GM23338 (cell line): ENCODE measurements around the gene RIBC2. TPM values are rescaled to one million over a fixed set of nuclear protein-coding genes. Genes with fewer than 3 reads are reported as not detected.

ENCODE experiments used
- ATAC-seq: fragments of 200-7000 bp; cut with Tn5 transposase; 3 replicates; pipeline ENCODE4 v1.9.1; 2020
- DNase-seq: peaks from one replicate; pipeline ENCODE4 v3.0.0-alpha.2; 2015; ENCODE audit warnings: low spot score
- H2AFZ ChIP-seq: fragments of 200-600 bp; sonication (generic); 2 replicates; pipeline ENCODE4 v1.8.0; 2016; ENCODE audit warnings: antibody characterized with exemption, mild to moderate bottlenecking, moderate library complexity
- H3F3A ChIP-seq: fragments of 200-600 bp; sonication (generic); replicated peaks from 2 replicates; pipeline ENCODE4 v1.8.0; 2017; ENCODE audit warnings: antibody characterized with exemption, mixed run types, low read depth
- H3K27ac ChIP-seq: fragments of 200-600 bp; sonication (generic); 2 replicates; pipeline ENCODE4 v1.6.1; 2016; ENCODE audit warnings: low read depth
- H3K27me3 ChIP-seq: fragments of 200-600 bp; sonication (generic); 2 replicates; pipeline ENCODE4 v1.8.0; 2016; ENCODE audit warnings: mild to moderate bottlenecking, mixed run types, moderate library complexity; ENCODE audit not compliant: insufficient read depth
- H3K36me3 ChIP-seq: fragments of 200-600 bp; sonication (generic); 2 replicates; pipeline ENCODE4 v1.8.0; 2016; ENCODE audit warnings: mild to moderate bottlenecking; ENCODE audit not compliant: insufficient read depth
- H3K4me1 ChIP-seq: fragments of 200-600 bp; sonication (generic); 2 replicates; pipeline ENCODE4 v1.8.0; 2016; ENCODE audit warnings: mild to moderate bottlenecking, moderate library complexity; ENCODE audit not compliant: insufficient read depth
- H3K4me2 ChIP-seq: fragments of 200-600 bp; sonication (generic); 2 replicates; pipeline ENCODE4 v1.7.1; 2017; ENCODE audit warnings: mixed run types
- H3K4me3 ChIP-seq: fragments of 200-600 bp; sonication (generic); 2 replicates; pipeline ENCODE4 v1.6.1; 2016; ENCODE audit warnings: mixed run types
- H3K79me2 ChIP-seq: fragments of 200-600 bp; sonication (generic); replicated peaks from 2 replicates; pipeline ENCODE4 v1.8.0; 2017; ENCODE audit warnings: mild to moderate bottlenecking; ENCODE audit not compliant: insufficient read depth
- H3K9me2 ChIP-seq: fragments of 200-600 bp; sonication (generic); 2 replicates; pipeline ENCODE4 v1.8.0; 2017; ENCODE audit not compliant: insufficient read depth
- H4K20me1 ChIP-seq: fragments of 200-600 bp; sonication (generic); replicated peaks from 2 replicates; pipeline ENCODE4 v1.8.0; 2017; ENCODE audit warnings: mild to moderate bottlenecking; ENCODE audit not compliant: insufficient read depth
- H3K27ac Mint-ChIP-seq: 2 replicates; pipeline ENCODE4 v1.8.0; 2020; ENCODE audit warnings: inconsistent platforms, mild to moderate bottlenecking, moderate library complexity, mixed read lengths
- H3K27me3 Mint-ChIP-seq: 3 replicates; pipeline ENCODE4 v1.8.0; 2022; ENCODE audit warnings: low read depth, mild to moderate bottlenecking, moderate library complexity, mixed read lengths, inconsistent platforms; ENCODE audit not compliant: insufficient read depth, poor library complexity
- H3K36me3 Mint-ChIP-seq: 3 replicates; pipeline ENCODE4 v1.8.0; 2021; ENCODE audit warnings: low read depth, mild to moderate bottlenecking, inconsistent platforms, moderate library complexity, mixed read lengths
- H3K4me1 Mint-ChIP-seq: 3 replicates; pipeline ENCODE4 v1.8.0; 2020; ENCODE audit warnings: mild to moderate bottlenecking, inconsistent platforms, mixed read lengths
- H3K4me3 Mint-ChIP-seq: 3 replicates; pipeline ENCODE4 v1.8.0; 2021; ENCODE audit warnings: moderate library complexity, mild to moderate bottlenecking, inconsistent platforms, mixed read lengths
- H3K9me3 Mint-ChIP-seq: 3 replicates; pipeline ENCODE4 v1.8.0; 2020; ENCODE audit warnings: moderate library complexity, mild to moderate bottlenecking, inconsistent platforms, mixed read lengths
- EZH2 ChIP-seq: fragments of 200-600 bp; sonication (generic); IDR thresholded peaks from one replicate; pipeline ENCODE4 v1.8.0; 2017; ENCODE audit warnings: antibody characterized with exemption, mild to moderate bottlenecking, low read depth; ENCODE audit not compliant: unreplicated experiment
- JUNB ChIP-seq: IDR thresholded peaks from one replicate; pipeline ENCODE4 v1.6.1; 2016; ENCODE audit warnings: antibody characterized with exemption; ENCODE audit not compliant: unreplicated experiment
- ZNF114 ChIP-seq: fragments of 250-450 bp; sonication (Bioruptor Pico); IDR thresholded peaks from 2 replicates; pipeline ENCODE4 v1.5.0; 2020; ENCODE audit warnings: mild to moderate bottlenecking, moderate library complexity
- polyA plus RNA-seq: library from polyadenylated mRNA; unstranded; fragments of >200 nt; fragmentation: Nextera tagmentation; extraction: Ambion mirVana; gene quantifications from 2 replicates; pipeline ENCODE4 v1.2.1, GENCODE V29; 2016
- total RNA-seq: library from RNA; depleted of rRNA; stranded (reverse); fragments of >200 nt; shearing (Covaris generic); gene quantifications from 2 replicates; pipeline ENCODE4 v1.2.3, GENCODE V29; 2014
- TF ChIP-seq, protein P1 (sequence below): fragments of 250-450 bp; sonication (Bioruptor Pico); IDR thresholded peaks from 2 replicates; pipeline ENCODE4 v1.5.0; 2020; ENCODE audit warnings: mild to moderate bottlenecking, moderate library complexity
- TF ChIP-seq, protein P2 (sequence below), 2 experiments: fragments of 200-600 bp in 1 of 2; sonication (generic) in 1 of 2; conservative IDR thresholded peaks; 2 replicates each; pipeline versions ENCODE4 v1.5.1 to v1.6.1; 2016 to 2017; ENCODE audit warnings: antibody characterized with exemption in 2 of 2, low read depth in 2 of 2, mild to moderate bottlenecking in 2 of 2, moderate library complexity in 1 of 2
- TF ChIP-seq, protein P3 (sequence below): IDR thresholded peaks from one replicate; pipeline ENCODE4 v1.6.1; 2018; ENCODE audit warnings: antibody characterized with exemption; ENCODE audit not compliant: unreplicated experiment

Gene RIBC2
- total and polyA plus RNA-seq, 2 experiments from 2014 or later, result 2.2 to 2.8 TPM

DNA sequence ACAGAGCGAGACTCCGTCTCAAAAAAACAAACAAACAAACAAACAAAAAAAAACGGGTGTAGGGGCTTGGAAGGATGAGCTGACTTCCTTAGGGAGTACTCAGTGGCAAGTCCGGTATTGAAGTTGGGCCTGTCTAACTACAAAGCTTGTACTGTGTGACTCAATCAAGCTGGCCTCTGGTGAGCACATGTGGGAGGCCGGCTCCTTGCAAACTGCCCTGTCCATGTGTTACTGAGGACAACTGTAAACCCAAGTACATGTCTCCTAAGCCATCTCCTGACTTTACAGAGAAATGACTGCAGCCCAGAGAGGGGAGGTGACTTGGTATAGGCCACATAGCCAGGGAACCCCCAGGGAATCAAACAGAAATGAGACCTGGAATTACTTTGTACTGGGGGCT is 11.6 kb downstream of the RIBC2 start:
- Mint-ChIP-seq H3K36me3 (peaks cover 7% of the 10 kb centered on the region; the same call in 2 of the 3 replicates), H3K27me3 (peaks cover 7% of the 10 kb centered on the region), H3K4me1 (peaks cover 3% of the 10 kb centered on the region; the same call in 1 of the 3 replicates), H3K4me3 (no peak overlapping the region), H3K9me3 (peaks cover 2% of the 10 kb centered on the region; the same call in 1 of the 3 replicates), H3K27ac (no peak overlapping the region)
- DNase-seq, result no peak
- Histone ChIP-seq H3K9me2 (no peaks in the 10 kb centered on the region), H4K20me1 (no peaks in the 10 kb centered on the region), H3K36me3 (no peaks in the 10 kb centered on the region), H3K27ac (no peak overlapping the region), H2AFZ (no peak overlapping the region), H3K4me2 (no peak overlapping the region), H3K27me3 (no peaks in the 10 kb centered on the region), H3F3A (no peaks in the 10 kb centered on the region), H3K79me2 (no peaks in the 10 kb centered on the region), H3K4me1 (no peaks in the 10 kb centered on the region), H3K4me3 (no peak overlapping the region)
- ATAC-seq, result no peak
- TF ChIP-seq, protein P1, sequence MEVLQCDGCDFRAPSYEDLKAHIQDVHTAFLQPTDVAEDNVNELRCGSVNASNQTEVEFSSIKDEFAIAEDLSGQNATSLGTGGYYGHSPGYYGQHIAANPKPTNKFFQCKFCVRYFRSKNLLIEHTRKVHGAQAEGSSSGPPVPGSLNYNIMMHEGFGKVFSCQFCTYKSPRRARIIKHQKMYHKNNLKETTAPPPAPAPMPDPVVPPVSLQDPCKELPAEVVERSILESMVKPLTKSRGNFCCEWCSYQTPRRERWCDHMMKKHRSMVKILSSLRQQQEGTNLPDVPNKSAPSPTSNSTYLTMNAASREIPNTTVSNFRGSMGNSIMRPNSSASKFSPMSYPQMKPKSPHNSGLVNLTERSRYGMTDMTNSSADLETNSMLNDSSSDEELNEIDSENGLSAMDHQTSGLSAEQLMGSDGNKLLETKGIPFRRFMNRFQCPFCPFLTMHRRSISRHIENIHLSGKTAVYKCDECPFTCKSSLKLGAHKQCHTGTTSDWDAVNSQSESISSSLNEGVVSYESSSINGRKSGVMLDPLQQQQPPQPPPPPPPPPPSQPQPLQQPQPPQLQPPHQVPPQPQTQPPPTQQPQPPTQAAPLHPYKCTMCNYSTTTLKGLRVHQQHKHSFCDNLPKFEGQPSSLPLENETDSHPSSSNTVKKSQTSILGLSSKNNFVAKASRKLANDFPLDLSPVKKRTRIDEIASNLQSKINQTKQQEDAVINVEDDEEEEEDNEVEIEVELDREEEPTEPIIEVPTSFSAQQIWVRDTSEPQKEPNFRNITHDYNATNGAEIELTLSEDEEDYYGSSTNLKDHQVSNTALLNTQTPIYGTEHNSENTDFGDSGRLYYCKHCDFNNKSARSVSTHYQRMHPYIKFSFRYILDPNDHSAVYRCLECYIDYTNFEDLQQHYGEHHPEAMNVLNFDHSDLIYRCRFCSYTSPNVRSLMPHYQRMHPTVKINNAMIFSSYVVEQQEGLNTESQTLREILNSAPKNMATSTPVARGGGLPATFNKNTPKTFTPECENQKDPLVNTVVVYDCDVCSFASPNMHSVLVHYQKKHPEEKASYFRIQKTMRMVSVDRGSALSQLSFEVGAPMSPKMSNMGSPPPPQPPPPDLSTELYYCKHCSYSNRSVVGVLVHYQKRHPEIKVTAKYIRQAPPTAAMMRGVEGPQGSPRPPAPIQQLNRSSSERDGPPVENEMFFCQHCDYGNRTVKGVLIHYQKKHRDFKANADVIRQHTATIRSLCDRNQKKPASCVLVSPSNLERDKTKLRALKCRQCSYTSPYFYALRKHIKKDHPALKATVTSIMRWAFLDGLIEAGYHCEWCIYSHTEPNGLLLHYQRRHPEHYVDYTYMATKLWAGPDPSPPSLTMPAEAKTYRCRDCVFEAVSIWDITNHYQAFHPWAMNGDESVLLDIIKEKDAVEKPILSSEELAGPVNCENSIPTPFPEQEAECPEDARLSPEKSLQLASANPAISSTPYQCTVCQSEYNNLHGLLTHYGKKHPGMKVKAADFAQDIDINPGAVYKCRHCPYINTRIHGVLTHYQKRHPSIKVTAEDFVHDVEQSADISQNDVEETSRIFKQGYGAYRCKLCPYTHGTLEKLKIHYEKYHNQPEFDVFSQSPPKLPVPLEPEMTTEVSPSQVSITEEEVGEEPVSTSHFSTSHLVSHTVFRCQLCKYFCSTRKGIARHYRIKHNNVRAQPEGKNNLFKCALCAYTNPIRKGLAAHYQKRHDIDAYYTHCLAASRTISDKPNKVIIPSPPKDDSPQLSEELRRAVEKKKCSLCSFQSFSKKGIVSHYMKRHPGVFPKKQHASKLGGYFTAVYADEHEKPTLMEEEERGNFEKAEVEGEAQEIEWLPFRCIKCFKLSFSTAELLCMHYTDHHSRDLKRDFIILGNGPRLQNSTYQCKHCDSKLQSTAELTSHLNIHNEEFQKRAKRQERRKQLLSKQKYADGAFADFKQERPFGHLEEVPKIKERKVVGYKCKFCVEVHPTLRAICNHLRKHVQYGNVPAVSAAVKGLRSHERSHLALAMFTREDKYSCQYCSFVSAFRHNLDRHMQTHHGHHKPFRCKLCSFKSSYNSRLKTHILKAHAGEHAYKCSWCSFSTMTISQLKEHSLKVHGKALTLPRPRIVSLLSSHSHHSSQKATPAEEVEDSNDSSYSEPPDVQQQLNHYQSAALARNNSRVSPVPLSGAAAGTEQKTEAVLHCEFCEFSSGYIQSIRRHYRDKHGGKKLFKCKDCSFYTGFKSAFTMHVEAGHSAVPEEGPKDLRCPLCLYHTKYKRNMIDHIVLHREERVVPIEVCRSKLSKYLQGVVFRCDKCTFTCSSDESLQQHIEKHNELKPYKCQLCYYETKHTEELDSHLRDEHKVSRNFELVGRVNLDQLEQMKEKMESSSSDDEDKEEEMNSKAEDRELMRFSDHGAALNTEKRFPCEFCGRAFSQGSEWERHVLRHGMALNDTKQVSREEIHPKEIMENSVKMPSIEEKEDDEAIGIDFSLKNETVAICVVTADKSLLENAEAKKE, result no peak
- no peak for TF ChIP-seq ZNF114
- no peak for TF ChIP-seq JUNB
- TF ChIP-seq, protein P2, sequence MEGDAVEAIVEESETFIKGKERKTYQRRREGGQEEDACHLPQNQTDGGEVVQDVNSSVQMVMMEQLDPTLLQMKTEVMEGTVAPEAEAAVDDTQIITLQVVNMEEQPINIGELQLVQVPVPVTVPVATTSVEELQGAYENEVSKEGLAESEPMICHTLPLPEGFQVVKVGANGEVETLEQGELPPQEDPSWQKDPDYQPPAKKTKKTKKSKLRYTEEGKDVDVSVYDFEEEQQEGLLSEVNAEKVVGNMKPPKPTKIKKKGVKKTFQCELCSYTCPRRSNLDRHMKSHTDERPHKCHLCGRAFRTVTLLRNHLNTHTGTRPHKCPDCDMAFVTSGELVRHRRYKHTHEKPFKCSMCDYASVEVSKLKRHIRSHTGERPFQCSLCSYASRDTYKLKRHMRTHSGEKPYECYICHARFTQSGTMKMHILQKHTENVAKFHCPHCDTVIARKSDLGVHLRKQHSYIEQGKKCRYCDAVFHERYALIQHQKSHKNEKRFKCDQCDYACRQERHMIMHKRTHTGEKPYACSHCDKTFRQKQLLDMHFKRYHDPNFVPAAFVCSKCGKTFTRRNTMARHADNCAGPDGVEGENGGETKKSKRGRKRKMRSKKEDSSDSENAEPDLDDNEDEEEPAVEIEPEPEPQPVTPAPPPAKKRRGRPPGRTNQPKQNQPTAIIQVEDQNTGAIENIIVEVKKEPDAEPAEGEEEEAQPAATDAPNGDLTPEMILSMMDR (conservative IDR thresholded peaks at IDR 0.05; ENCODE audit: low read depth in 2 of 2), result no peak
- TF ChIP-seq, protein P3, sequence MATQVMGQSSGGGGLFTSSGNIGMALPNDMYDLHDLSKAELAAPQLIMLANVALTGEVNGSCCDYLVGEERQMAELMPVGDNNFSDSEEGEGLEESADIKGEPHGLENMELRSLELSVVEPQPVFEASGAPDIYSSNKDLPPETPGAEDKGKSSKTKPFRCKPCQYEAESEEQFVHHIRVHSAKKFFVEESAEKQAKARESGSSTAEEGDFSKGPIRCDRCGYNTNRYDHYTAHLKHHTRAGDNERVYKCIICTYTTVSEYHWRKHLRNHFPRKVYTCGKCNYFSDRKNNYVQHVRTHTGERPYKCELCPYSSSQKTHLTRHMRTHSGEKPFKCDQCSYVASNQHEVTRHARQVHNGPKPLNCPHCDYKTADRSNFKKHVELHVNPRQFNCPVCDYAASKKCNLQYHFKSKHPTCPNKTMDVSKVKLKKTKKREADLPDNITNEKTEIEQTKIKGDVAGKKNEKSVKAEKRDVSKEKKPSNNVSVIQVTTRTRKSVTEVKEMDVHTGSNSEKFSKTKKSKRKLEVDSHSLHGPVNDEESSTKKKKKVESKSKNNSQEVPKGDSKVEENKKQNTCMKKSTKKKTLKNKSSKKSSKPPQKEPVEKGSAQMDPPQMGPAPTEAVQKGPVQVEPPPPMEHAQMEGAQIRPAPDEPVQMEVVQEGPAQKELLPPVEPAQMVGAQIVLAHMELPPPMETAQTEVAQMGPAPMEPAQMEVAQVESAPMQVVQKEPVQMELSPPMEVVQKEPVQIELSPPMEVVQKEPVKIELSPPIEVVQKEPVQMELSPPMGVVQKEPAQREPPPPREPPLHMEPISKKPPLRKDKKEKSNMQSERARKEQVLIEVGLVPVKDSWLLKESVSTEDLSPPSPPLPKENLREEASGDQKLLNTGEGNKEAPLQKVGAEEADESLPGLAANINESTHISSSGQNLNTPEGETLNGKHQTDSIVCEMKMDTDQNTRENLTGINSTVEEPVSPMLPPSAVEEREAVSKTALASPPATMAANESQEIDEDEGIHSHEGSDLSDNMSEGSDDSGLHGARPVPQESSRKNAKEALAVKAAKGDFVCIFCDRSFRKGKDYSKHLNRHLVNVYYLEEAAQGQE, result no peak
- no peak for TF ChIP-seq EZH2
